IMR-90 (cell line): ENCODE results near the gene SLC12A6. TPM values are rescaled to one million over a fixed set of nuclear protein-coding genes. Genes with fewer than 3 reads are reported as not detected.
A peak's percentile ranks its signal among the peaks of the same experiment; 100 is the strongest.

Experiments
- ATAC-seq: fragments of 200-7000 bp; cut with Tn5 transposase; 2 replicates; pipeline ENCODE4 v1.9.1; 2020; ENCODE audit warnings: low read depth, mild to moderate bottlenecking, moderate library complexity
- BruUV-seq: library from RNA; stranded (reverse); fragments of 400-500 nt; replicated peaks from 2 replicates; lab custom pipeline; 2021; lab: Mats Ljungman, UMichigan
- CTCF ChIA-PET: fragments of 300-600 bp; formaldehyde crosslinking; extraction: SDS; loops from one replicate; lab custom pipeline; 2021; ENCODE audit warnings: antibody characterized with exemption; lab: Yijun Ruan, JAX
- POLR2A ChIA-PET: fragments of 300-600 bp; sonication (Branson Sonifier 250); formaldehyde crosslinking; loops from one replicate; lab custom pipeline; 2022; ENCODE audit warnings: antibody characterized with exemption; ENCODE audit not compliant: unreplicated experiment; lab: Charles Lee
- DNase-seq: peaks from one replicate; pipeline ENCODE4 v3.0.0; 2013
- H2AFZ ChIP-seq: replicated peaks from 2 replicates; pipeline ENCODE3; 2013; ENCODE audit warnings: low read length, mild to moderate bottlenecking; ENCODE audit not compliant: poor library complexity
- H2AK5ac ChIP-seq: 2 replicates; pipeline ENCODE4 v1.6.1; 2013; ENCODE audit warnings: low read depth, low read length, inconsistent platforms
- H2AK9ac ChIP-seq: replicated peaks from 2 replicates; pipeline ENCODE3; 2013; ENCODE audit warnings: mild to moderate bottlenecking, low read depth, low read length, moderate library complexity; ENCODE audit not compliant: poor library complexity
- H2BK120ac ChIP-seq: 2 replicates; pipeline ENCODE4 v1.6.1; 2013; ENCODE audit warnings: low read depth, low read length, inconsistent platforms
- H2BK15ac ChIP-seq: 3 replicates; pipeline ENCODE4 v1.6.1; 2013; ENCODE audit warnings: low read depth, low read length, inconsistent platforms
- H2BK20ac ChIP-seq: 2 replicates; pipeline ENCODE4 v1.6.1; 2013; ENCODE audit warnings: low read depth, mild to moderate bottlenecking, inconsistent platforms, low read length, moderate library complexity
- H2BK5ac ChIP-seq: 2 replicates; pipeline ENCODE4 v1.6.1; 2013; ENCODE audit warnings: mild to moderate bottlenecking, low read depth, low read length, inconsistent platforms; ENCODE audit not compliant: poor library complexity, severe bottlenecking
- H3K14ac ChIP-seq: replicated peaks from 2 replicates; pipeline ENCODE4 v1.6.1; 2013; ENCODE audit warnings: low read depth, low read length, inconsistent platforms
- H3K18ac ChIP-seq: 2 replicates; pipeline ENCODE4 v1.6.1; 2013; ENCODE audit warnings: low read depth, low read length, control low read depth
- H3K23ac ChIP-seq: 2 replicates; pipeline ENCODE4 v1.6.1; 2013; ENCODE audit warnings: low read depth, low read length, inconsistent platforms
- H3K27ac ChIP-seq: 2 replicates; pipeline ENCODE4 v1.5.1; 2013; ENCODE audit warnings: mild to moderate bottlenecking, control low read depth, low read length; ENCODE audit not compliant: insufficient read depth
- H3K27me3 ChIP-seq: 2 replicates; pipeline ENCODE4 v1.6.1; 2013; ENCODE audit warnings: low read length; ENCODE audit not compliant: control insufficient read depth, insufficient read depth
- H3K36me3 ChIP-seq: 2 replicates; pipeline ENCODE4 v1.6.1; 2013; ENCODE audit warnings: low read length, mixed read lengths; ENCODE audit not compliant: control insufficient read depth, insufficient read depth
- H3K4ac ChIP-seq: 2 replicates; pipeline ENCODE4 v1.6.1; 2013; ENCODE audit warnings: low read depth, low read length, inconsistent platforms
- H3K4me1 ChIP-seq: 2 replicates; pipeline ENCODE4 v1.6.1; 2013; ENCODE audit warnings: low read length, mixed read lengths; ENCODE audit not compliant: control insufficient read depth, insufficient read depth
- H3K4me2 ChIP-seq: 2 replicates; pipeline ENCODE4 v1.6.1; 2013; ENCODE audit warnings: low read depth, mild to moderate bottlenecking, control low read depth, low read length, moderate library complexity
- H3K4me3 ChIP-seq: 2 replicates; pipeline ENCODE4 v1.5.1; 2013; ENCODE audit warnings: low read depth, mild to moderate bottlenecking, control low read depth, low read length, moderate library complexity; ENCODE audit not compliant: insufficient read depth
- H3K56ac ChIP-seq: 2 replicates; pipeline ENCODE4 v1.6.1; 2013; ENCODE audit warnings: low read length, inconsistent platforms; ENCODE audit not compliant: insufficient read depth; ENCODE audit errors: extremely low read depth
- H3K79me1 ChIP-seq, 2 experiments: 2 replicates each; pipeline ENCODE4 v1.6.1; 2013; ENCODE audit warnings: low read length in 2 of 2, inconsistent platforms in 1 of 2, low read depth in 1 of 2
- H3K9ac ChIP-seq: 2 replicates; pipeline ENCODE4 v1.6.1; 2013; ENCODE audit warnings: low read depth, low read length, control low read depth
- H3K9me1 ChIP-seq: 2 replicates; pipeline ENCODE4 v1.6.1; 2013; ENCODE audit warnings: low read length, inconsistent platforms; ENCODE audit not compliant: insufficient read depth
- H3K9me3 ChIP-seq: 2 replicates; pipeline ENCODE4 v1.6.1; 2013; ENCODE audit warnings: low read length; ENCODE audit not compliant: control insufficient read depth, insufficient read depth
- H4K20me1 ChIP-seq: 2 replicates; pipeline ENCODE4 v1.6.1; 2013; ENCODE audit warnings: low read length, inconsistent platforms; ENCODE audit not compliant: insufficient read depth
- H4K5ac ChIP-seq: 2 replicates; pipeline ENCODE4 v1.6.1; 2013; ENCODE audit warnings: mild to moderate bottlenecking, low read depth, low read length, control low read depth
- H4K8ac ChIP-seq, 2 experiments: 2 replicates each; pipeline ENCODE4 v1.6.1; 2013; ENCODE audit warnings: low read depth in 2 of 2, low read length in 2 of 2, control low read depth in 1 of 2, inconsistent platforms in 1 of 2
- H4K91ac ChIP-seq: 2 replicates; pipeline ENCODE4 v1.6.1; 2013; ENCODE audit warnings: low read depth, low read length, inconsistent platforms; ENCODE audit not compliant: insufficient read depth
- BHLHE40 ChIP-seq: fragments of 150-350 bp; IDR thresholded peaks from 2 replicates; pipeline ENCODE4 v1.6.1; 2016; ENCODE audit warnings: mild to moderate bottlenecking, low read depth, low read length
- CEBPB ChIP-seq: IDR thresholded peaks from 2 replicates; pipeline ENCODE4 v1.6.1; 2012; ENCODE audit warnings: low read depth, low read length, improper control_type of control experiment
- CHD1 ChIP-seq: IDR thresholded peaks from 2 replicates; pipeline ENCODE4 v1.6.1; 2012; ENCODE audit warnings: low read depth, low read length, improper control_type of control experiment
- FOS ChIP-seq: fragments of 150-350 bp; IDR thresholded peaks from 2 replicates; pipeline ENCODE4 v1.6.1; 2016; ENCODE audit warnings: low read depth, low read length
- MAFK ChIP-seq: IDR thresholded peaks from 2 replicates; pipeline ENCODE4 v1.6.1; 2012; ENCODE audit warnings: low read depth, low read length, improper control_type of control experiment
- MAZ ChIP-seq: IDR thresholded peaks from 2 replicates; pipeline ENCODE4 v1.6.1; 2012; ENCODE audit warnings: low read depth, mild to moderate bottlenecking, low read length, improper control_type of control experiment, moderate library complexity, borderline replicate concordance
- MXI1 ChIP-seq: IDR thresholded peaks from 2 replicates; pipeline ENCODE4 v1.6.1; 2012; ENCODE audit warnings: low read depth, mild to moderate bottlenecking, low read length, moderate library complexity, borderline replicate concordance
- NFE2L2 ChIP-seq: fragments of 150-350 bp; IDR thresholded peaks from 2 replicates; pipeline ENCODE4 v1.6.1; 2016; ENCODE audit warnings: low read depth, mild to moderate bottlenecking, low read length
- POLR2A ChIP-seq: IDR thresholded peaks from 2 replicates; pipeline ENCODE4 v1.6.1; 2012; ENCODE audit warnings: mild to moderate bottlenecking, low read depth, low read length
- RAD21 ChIP-seq: IDR thresholded peaks from 2 replicates; pipeline ENCODE4 v1.6.1; 2012; ENCODE audit warnings: low read length, improper control_type of control experiment
- RCOR1 ChIP-seq: IDR thresholded peaks from 2 replicates; pipeline ENCODE4 v1.6.1; 2012; ENCODE audit warnings: mild to moderate bottlenecking, low read length, improper control_type of control experiment; ENCODE audit not compliant: insufficient replicate concordance
- RFX5 ChIP-seq: IDR thresholded peaks from 2 replicates; pipeline ENCODE4 v1.8.0; 2012; ENCODE audit warnings: low read depth, mild to moderate bottlenecking, low read length, moderate library complexity
- SMC3 ChIP-seq: fragments of 150-350 bp; IDR thresholded peaks from 2 replicates; pipeline ENCODE4 v1.6.1; 2016; ENCODE audit warnings: low read depth, mild to moderate bottlenecking, antibody characterized with exemption, low read length, moderate library complexity
- WGBS, 2 experiments: methylation state at CpG; one replicate each; pipeline versions ENCODE4 v1.1.5 to v1.1.7; 2013; ENCODE audit warnings: missing lambda C conversion rate in 2 of 2; ENCODE audit not compliant: insufficient read length in 1 of 2; ENCODE audit errors: extremely low coverage in 2 of 2; 5-methylcytosine and 5-hydroxymethylcytosine counted together
- dilution Hi-C: fragments of 300-500 bp; cut with HindIII; formaldehyde crosslinking; loops from one replicate; pipeline ENCODE4 v1.14.3; 2018; ENCODE audit warnings: low sequenced_read_pairs; ENCODE audit not compliant: unreplicated experiment
- in situ Hi-C: fragments of 300-500 bp; cut with MboI; formaldehyde crosslinking; loops from 3 replicates; pipeline ENCODE4 v1.14.3; 2019; ENCODE audit warnings: low sequenced_read_pairs, inconsistent platforms, mixed read lengths
- intact Hi-C: fragments of 100-400 bp; cut with micrococcal nuclease; formaldehyde crosslinking; loops from 2 replicates; pipeline ENCODE4 v1.10.0; 2022
- polyA plus RNA-seq, 3 experiments: library from polyadenylated mRNA; depleted of rRNA; stranded (reverse); fragments of >200 nt; gene quantifications; 2 replicates each; pipeline ENCODE4 v1.2.3, GENCODE V29; 2012; ENCODE audit warnings: low replicate concordance in 1 of 3
- total RNA-seq: library from RNA; depleted of rRNA; stranded (reverse); fragments of >200 nt; gene quantifications from 2 replicates; pipeline ENCODE4 v1.2.3, GENCODE V29; 2012
- TF ChIP-seq, protein P1 (sequence below): fragments of 150-350 bp; IDR thresholded peaks from 2 replicates; pipeline ENCODE4 v1.6.1; 2017; ENCODE audit warnings: mild to moderate bottlenecking, antibody characterized with exemption, low read length, low read depth
- TF ChIP-seq, protein P2 (sequence below): conservative IDR thresholded peaks from 2 replicates; pipeline ENCODE4 v1.5.1; 2012; ENCODE audit warnings: mild to moderate bottlenecking, low read depth, low read length, improper control_type of control experiment
- TF ChIP-seq, protein P3 (sequence below): fragments of 150-350 bp; IDR thresholded peaks from 2 replicates; pipeline ENCODE4 v1.6.1; 2016; ENCODE audit warnings: low read depth, mild to moderate bottlenecking, low read length, moderate library complexity, borderline replicate concordance

Gene SLC12A6
- total and polyA plus RNA-seq, 2 of the 4 experiments (the other 2 are of a cell fraction): 7.7 to 10.2 TPM

DNA sequence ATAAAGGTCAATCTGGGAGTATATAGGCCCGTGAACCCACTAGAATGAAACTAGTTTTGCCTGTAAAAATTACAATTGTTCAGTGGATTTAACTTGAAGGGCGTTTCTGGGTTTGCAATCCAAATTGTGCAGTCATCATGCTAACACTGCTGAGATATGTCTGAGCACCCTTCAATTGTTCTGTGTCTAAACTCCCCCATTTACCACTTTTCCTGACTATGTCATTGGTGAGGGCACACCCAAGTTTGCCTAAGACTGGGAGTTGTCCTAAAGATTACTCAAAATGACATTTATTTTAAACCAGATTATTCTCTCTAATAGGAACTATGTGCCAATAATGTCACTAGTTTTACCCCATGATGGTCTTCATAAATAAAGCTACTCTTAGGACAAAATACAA, 58.2 kb downstream of the SLC12A6 start:
- no peak overlapping the region for H3K27ac ChIP-seq
- dilution Hi-C loops (no loop called here), intact Hi-C loops (no loop called here), in situ Hi-C loops (no loop called here)
- no peak overlapping the region for H4K8ac ChIP-seq
- no peaks in the 10 kb centered on the region for H4K20me1 ChIP-seq
- H2AFZ ChIP-seq: no peak overlapping the region
- no peaks in the 10 kb centered on the region for H3K9me1 ChIP-seq
- ChIA-PET POLR2A (no interaction called here), CTCF (no interaction called here)
- no peak overlapping the region for H3K56ac ChIP-seq
- no peak overlapping the region for H3K4me3 ChIP-seq
- no peak overlapping the region for H3K4ac ChIP-seq
- H2AK5ac ChIP-seq: no peak overlapping the region
- H4K5ac ChIP-seq: no peak overlapping the region
- no peaks in the 10 kb centered on the region for H3K9me3 ChIP-seq
- 0 out of 2 replicates have a peak overlapping the region, but pooled peaks have one; percentile 45 for H3K14ac ChIP-seq
- no peak overlapping the region for H2BK5ac ChIP-seq
- H3K18ac ChIP-seq: no peak overlapping the region
- TF ChIP-seq CHD1 (no peak), NFE2L2 (no peak), MXI1 (no peak), RAD21 (no peak), FOS (no peak), CEBPB (no peak), RFX5 (no peak), MAFK (no peak), SMC3 (no peak), MAZ (no peak), RCOR1 (no peak), BHLHE40 (no peak), POLR2A (no peak)
- TF ChIP-seq, protein P1, sequence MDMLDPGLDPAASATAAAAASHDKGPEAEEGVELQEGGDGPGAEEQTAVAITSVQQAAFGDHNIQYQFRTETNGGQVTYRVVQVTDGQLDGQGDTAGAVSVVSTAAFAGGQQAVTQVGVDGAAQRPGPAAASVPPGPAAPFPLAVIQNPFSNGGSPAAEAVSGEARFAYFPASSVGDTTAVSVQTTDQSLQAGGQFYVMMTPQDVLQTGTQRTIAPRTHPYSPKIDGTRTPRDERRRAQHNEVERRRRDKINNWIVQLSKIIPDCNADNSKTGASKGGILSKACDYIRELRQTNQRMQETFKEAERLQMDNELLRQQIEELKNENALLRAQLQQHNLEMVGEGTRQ: no peak
- TF ChIP-seq, protein P2, sequence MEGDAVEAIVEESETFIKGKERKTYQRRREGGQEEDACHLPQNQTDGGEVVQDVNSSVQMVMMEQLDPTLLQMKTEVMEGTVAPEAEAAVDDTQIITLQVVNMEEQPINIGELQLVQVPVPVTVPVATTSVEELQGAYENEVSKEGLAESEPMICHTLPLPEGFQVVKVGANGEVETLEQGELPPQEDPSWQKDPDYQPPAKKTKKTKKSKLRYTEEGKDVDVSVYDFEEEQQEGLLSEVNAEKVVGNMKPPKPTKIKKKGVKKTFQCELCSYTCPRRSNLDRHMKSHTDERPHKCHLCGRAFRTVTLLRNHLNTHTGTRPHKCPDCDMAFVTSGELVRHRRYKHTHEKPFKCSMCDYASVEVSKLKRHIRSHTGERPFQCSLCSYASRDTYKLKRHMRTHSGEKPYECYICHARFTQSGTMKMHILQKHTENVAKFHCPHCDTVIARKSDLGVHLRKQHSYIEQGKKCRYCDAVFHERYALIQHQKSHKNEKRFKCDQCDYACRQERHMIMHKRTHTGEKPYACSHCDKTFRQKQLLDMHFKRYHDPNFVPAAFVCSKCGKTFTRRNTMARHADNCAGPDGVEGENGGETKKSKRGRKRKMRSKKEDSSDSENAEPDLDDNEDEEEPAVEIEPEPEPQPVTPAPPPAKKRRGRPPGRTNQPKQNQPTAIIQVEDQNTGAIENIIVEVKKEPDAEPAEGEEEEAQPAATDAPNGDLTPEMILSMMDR: no peak
- TF ChIP-seq, protein P3, sequence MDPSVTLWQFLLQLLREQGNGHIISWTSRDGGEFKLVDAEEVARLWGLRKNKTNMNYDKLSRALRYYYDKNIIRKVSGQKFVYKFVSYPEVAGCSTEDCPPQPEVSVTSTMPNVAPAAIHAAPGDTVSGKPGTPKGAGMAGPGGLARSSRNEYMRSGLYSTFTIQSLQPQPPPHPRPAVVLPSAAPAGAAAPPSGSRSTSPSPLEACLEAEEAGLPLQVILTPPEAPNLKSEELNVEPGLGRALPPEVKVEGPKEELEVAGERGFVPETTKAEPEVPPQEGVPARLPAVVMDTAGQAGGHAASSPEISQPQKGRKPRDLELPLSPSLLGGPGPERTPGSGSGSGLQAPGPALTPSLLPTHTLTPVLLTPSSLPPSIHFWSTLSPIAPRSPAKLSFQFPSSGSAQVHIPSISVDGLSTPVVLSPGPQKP: no peak
- 0 out of 2 replicates have a peak, but pooled peaks cover under 1% of the 10 kb centered on the region for H3K36me3 ChIP-seq
- H3K79me1 ChIP-seq: no peaks in the 10 kb centered on the region
- ATAC-seq: no peak
- H3K4me2 ChIP-seq: no peak overlapping the region
- H2BK120ac ChIP-seq: no peak overlapping the region
- no peak overlapping the region for H2AK9ac ChIP-seq
- H4K91ac ChIP-seq: no peak overlapping the region
- peaks cover 3% of the 10 kb centered on the region for H3K4me1 ChIP-seq
- no peak overlapping the region for H3K23ac ChIP-seq
- no peak for DNase-seq
- WGBS, 2 experiments: no CpG with 5 or more reads among the region's 2 CpGs
- no peak overlapping the region for H2BK15ac ChIP-seq
- H3K27me3 ChIP-seq: no peaks in the 10 kb centered on the region
- BruUV-seq: no TSS peak
- no peak overlapping the region for H3K9ac ChIP-seq
- H2BK20ac ChIP-seq: no peak overlapping the region
